ENCODE measurements around the gene LRRC1. TPM values are rescaled to one million over a fixed set of nuclear protein-coding genes. Genes with fewer than 3 reads are reported as not detected.

LRRC1 gene
- total and polyA plus RNA-seq, 2 experiments from 2014 or later: 11.3 to 16.6 TPM

GRCh38 chr6:53874964-53875363, 80.2 kb downstream of the LRRC1 start:
- 0 out of 2 replicates have a peak, but pooled peaks cover 3% of the 10 kb centered on the region for H3K36me3 ChIP-seq (ENCODE audit: insufficient read depth)
- H3K9me2 ChIP-seq (ENCODE audit: insufficient read depth): no peaks in the 10 kb centered on the region
- H3K4me1 ChIP-seq (ENCODE audit: insufficient read depth): peaks cover 6% of the 10 kb centered on the region; the same call in 1 of the 2 replicates
- Mint-ChIP-seq H3K27me3 (ENCODE audit: insufficient read depth, low read depth, poor library complexity) (peaks cover 5% of the 10 kb centered on the region), H3K4me1 (peaks cover 8% of the 10 kb centered on the region; the same call in 2 of the 3 replicates), H3K9me3 (peaks cover 17% of the 10 kb centered on the region), H3K27ac (no peak overlapping the region), H3K36me3 (ENCODE audit: low read depth) (peaks cover 34% of the 10 kb centered on the region), H3K4me3 (no peak overlapping the region)
- H3K27me3 ChIP-seq (ENCODE audit: insufficient read depth): no peaks in the 10 kb centered on the region
- ATAC-seq: no peak
- H3K27ac ChIP-seq (ENCODE audit: low read depth): no peak overlapping the region
- H3K4me2 ChIP-seq: no peak overlapping the region
- TF ChIP-seq CREB1 (CRISPR knock-in tag; IDR thresholded peaks at IDR 0.05; ENCODE audit: low read depth) (no peak), POLR2AphosphoS5 (IDR thresholded peaks at IDR 0.05; ENCODE audit: low read depth) (no peak), ZNF331 (CRISPR knock-in tag; IDR thresholded peaks at IDR 0.05; ENCODE audit: low read depth) (no peak), JUNB (IDR thresholded peaks at IDR 0.05; ENCODE audit: unreplicated experiment) (no peak), EZH2 (IDR thresholded peaks at IDR 0.05; ENCODE audit: low read depth, unreplicated experiment) (no peak), STAT1 (IDR thresholded peaks at IDR 0.05; ENCODE audit: unreplicated experiment) (no peak), REST (IDR thresholded peaks at IDR 0.05; ENCODE audit: unreplicated experiment) (no peak), EZH2phosphoT487 (IDR thresholded peaks at IDR 0.05; ENCODE audit: unreplicated experiment) (no peak), NANOG (IDR thresholded peaks at IDR 0.05; ENCODE audit: borderline replicate concordance) (no peak), CTCF (conservative IDR thresholded peaks at IDR 0.05; ENCODE audit: low read depth in 2 of 2) (no peak), ZNF114 (CRISPR knock-in tag; IDR thresholded peaks at IDR 0.05) (no peak)
- TF ChIP-seq, protein P1, sequence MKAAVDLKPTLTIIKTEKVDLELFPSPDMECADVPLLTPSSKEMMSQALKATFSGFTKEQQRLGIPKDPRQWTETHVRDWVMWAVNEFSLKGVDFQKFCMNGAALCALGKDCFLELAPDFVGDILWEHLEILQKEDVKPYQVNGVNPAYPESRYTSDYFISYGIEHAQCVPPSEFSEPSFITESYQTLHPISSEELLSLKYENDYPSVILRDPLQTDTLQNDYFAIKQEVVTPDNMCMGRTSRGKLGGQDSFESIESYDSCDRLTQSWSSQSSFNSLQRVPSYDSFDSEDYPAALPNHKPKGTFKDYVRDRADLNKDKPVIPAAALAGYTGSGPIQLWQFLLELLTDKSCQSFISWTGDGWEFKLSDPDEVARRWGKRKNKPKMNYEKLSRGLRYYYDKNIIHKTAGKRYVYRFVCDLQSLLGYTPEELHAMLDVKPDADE (IDR thresholded peaks at IDR 0.05): no peak
- TF ChIP-seq, protein P2, sequence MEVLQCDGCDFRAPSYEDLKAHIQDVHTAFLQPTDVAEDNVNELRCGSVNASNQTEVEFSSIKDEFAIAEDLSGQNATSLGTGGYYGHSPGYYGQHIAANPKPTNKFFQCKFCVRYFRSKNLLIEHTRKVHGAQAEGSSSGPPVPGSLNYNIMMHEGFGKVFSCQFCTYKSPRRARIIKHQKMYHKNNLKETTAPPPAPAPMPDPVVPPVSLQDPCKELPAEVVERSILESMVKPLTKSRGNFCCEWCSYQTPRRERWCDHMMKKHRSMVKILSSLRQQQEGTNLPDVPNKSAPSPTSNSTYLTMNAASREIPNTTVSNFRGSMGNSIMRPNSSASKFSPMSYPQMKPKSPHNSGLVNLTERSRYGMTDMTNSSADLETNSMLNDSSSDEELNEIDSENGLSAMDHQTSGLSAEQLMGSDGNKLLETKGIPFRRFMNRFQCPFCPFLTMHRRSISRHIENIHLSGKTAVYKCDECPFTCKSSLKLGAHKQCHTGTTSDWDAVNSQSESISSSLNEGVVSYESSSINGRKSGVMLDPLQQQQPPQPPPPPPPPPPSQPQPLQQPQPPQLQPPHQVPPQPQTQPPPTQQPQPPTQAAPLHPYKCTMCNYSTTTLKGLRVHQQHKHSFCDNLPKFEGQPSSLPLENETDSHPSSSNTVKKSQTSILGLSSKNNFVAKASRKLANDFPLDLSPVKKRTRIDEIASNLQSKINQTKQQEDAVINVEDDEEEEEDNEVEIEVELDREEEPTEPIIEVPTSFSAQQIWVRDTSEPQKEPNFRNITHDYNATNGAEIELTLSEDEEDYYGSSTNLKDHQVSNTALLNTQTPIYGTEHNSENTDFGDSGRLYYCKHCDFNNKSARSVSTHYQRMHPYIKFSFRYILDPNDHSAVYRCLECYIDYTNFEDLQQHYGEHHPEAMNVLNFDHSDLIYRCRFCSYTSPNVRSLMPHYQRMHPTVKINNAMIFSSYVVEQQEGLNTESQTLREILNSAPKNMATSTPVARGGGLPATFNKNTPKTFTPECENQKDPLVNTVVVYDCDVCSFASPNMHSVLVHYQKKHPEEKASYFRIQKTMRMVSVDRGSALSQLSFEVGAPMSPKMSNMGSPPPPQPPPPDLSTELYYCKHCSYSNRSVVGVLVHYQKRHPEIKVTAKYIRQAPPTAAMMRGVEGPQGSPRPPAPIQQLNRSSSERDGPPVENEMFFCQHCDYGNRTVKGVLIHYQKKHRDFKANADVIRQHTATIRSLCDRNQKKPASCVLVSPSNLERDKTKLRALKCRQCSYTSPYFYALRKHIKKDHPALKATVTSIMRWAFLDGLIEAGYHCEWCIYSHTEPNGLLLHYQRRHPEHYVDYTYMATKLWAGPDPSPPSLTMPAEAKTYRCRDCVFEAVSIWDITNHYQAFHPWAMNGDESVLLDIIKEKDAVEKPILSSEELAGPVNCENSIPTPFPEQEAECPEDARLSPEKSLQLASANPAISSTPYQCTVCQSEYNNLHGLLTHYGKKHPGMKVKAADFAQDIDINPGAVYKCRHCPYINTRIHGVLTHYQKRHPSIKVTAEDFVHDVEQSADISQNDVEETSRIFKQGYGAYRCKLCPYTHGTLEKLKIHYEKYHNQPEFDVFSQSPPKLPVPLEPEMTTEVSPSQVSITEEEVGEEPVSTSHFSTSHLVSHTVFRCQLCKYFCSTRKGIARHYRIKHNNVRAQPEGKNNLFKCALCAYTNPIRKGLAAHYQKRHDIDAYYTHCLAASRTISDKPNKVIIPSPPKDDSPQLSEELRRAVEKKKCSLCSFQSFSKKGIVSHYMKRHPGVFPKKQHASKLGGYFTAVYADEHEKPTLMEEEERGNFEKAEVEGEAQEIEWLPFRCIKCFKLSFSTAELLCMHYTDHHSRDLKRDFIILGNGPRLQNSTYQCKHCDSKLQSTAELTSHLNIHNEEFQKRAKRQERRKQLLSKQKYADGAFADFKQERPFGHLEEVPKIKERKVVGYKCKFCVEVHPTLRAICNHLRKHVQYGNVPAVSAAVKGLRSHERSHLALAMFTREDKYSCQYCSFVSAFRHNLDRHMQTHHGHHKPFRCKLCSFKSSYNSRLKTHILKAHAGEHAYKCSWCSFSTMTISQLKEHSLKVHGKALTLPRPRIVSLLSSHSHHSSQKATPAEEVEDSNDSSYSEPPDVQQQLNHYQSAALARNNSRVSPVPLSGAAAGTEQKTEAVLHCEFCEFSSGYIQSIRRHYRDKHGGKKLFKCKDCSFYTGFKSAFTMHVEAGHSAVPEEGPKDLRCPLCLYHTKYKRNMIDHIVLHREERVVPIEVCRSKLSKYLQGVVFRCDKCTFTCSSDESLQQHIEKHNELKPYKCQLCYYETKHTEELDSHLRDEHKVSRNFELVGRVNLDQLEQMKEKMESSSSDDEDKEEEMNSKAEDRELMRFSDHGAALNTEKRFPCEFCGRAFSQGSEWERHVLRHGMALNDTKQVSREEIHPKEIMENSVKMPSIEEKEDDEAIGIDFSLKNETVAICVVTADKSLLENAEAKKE (CRISPR knock-in tag; IDR thresholded peaks at IDR 0.05): no peak
- H2AFZ ChIP-seq: no peak overlapping the region
- H3K79me2 ChIP-seq (replicated peaks; ENCODE audit: insufficient read depth): peaks cover 10% of the 10 kb centered on the region
- no peaks in the 10 kb centered on the region for H3F3A ChIP-seq (replicated peaks; ENCODE audit: low read depth)
- no peak for DNase-seq (ENCODE audit: low spot score)
- no peak overlapping the region for H3K4me3 ChIP-seq
- H4K20me1 ChIP-seq (replicated peaks; ENCODE audit: insufficient read depth): no peaks in the 10 kb centered on the region
